Middle frontal gyrus (tissue), 1 donor: Measurements from ENCODE around the gene PSD2.

Source experiments
- DNase-seq: peaks from one replicate; pipeline ENCODE4 v3.0.0-alpha.2; 2015; ENCODE audit warnings: low spot score; ENCODE audit errors: extremely low spot score

Gene PSD2

GRCh38 chr5:139810341-139811273 lies 15.0 kb downstream of the PSD2 start:
- no peak for DNase-seq

- DNase-seq: no peak
Measured at GRCh38 chr5:139811274-139811607, 15.6 kb downstream of the PSD2 start.

GRCh38 chr5:139812323-139812722 lies 16.7 kb downstream of the PSD2 start:
- DNase-seq: no peak

- no peak for DNase-seq
Measured at GRCh38 chr5:139812836-139813805, 17.5 kb downstream of the PSD2 start.

DNA sequence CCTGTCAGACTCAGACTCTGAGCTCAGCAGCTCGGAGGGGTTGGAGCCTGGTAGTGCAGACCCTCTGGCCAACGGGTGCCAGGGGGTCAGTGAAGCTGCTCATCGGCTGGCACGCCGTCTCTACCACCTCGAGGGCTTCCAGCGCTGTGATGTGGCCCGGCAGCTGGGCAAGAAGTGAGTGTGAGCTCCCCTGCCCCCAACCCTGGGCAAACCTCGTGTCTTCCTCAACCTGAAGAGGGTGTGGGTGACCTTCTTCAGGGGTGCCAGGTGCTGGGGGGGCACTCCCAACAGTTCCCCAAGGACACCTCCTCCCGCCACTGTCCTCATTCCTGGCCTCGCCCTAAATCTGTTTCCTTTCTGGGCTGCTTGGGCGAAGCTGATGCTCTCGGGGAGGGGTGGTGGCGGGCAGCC lies 18.6 kb downstream of the PSD2 start:
- DNase-seq: no peak

DNA sequence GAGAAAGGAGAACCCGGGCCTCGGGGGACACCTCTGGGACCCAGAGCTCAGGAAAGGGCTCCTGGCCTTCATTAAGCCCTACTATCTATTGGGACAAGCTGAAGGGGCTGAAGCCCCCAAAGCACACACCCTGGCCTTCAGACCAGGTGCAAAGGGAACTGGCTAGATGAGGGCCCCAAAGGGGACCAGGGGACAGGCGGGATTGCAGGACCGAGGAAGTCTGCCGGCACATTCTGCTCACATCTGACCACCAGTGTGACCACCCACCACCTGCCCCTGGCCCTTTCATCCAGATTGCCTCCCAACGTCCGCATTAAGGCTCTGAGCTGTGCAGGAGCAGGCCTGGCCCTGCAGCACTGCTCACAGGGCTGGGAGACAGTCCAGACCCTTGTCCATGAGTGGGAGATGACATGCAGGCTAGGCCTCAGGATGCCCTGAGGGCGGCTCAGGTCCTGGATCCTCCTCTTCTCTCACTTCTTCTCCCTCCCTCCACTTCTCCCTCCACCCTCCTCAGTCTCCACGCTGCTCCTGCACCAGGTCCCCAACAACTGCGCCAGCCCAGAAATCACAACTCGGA lies 19.2 kb downstream of the PSD2 start:
- DNase-seq: no peak

- no peak for DNase-seq
Measured at GRCh38 chr5:139816566-139816965, 21.0 kb downstream of the PSD2 start.

DNA sequence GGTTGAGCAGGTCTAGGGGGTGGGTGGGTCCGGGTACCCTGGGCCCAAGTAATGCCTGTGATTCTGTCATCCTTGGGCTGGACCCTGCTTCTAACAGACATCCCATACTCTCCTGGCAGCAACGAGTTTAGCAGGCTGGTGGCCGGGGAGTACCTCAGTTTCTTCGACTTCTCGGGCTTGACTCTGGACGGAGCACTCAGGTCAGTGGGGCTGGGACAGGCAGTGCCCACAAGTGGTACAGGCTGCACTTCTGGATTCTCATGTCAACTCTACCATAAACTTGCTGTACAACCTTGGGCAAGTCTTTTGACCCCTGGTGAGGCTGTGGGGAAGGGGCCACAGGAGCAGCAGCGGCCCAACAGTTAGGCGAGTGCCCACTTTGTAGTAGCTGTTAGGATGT lies 21.8 kb downstream of the PSD2 start:
- no peak for DNase-seq

GRCh38 chr5:139817970-139818369 lies 22.4 kb downstream of the PSD2 start:
- DNase-seq: no peak

GRCh38 chr5:139820130-139820529 lies 24.5 kb downstream of the PSD2 start:
- DNase-seq: no peak

DNA sequence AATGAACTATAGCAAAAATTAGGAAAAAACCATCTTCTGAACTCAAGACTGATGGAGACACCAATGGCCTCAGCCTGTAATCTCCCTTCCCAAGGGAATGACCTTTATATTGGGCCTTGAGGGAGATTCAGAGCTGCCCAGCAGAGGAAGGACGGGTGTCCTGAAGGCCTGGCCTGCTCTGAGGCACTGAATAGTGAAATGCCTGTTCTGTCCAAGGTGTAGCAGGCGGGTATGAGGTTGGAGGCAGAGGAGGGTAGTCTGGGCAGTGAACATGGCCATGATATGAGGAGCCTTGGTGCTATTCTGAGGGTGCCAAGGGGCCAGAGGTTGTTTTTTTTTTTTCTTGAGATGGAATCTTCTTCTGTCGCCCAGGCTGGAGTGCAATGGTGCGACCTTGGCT lies 25.0 kb downstream of the PSD2 start:
- DNase-seq: no peak

- DNase-seq: no peak
Measured at GRCh38 chr5:139821806-139822552, 26.4 kb downstream of the PSD2 start.

- no peak for DNase-seq
Measured at GRCh38 chr5:139822553-139823425, 27.2 kb downstream of the PSD2 start.

GRCh38 chr5:139823757-139824355 lies 28.2 kb downstream of the PSD2 start:
- no peak for DNase-seq

DNA sequence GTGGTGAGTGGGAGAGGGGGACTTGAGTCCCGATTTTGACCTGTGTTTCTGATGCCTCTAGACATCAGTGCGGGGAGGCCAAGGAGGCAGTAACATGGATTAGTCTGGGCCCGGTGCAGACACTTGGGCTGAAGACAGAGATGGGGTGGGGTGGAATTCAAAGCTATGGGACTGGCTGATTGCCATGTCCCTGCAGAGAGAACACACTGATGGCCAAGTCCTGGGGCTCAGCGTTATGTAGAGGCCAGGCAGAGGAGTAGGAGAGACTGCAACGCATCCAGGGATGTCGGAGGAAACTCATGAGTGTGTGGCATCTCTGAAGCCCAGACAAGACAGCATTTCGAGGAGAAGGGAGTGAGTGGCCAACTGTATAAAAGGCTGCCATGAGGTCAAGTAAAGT lies 30.1 kb downstream of the PSD2 start:
- no peak for DNase-seq

DNA sequence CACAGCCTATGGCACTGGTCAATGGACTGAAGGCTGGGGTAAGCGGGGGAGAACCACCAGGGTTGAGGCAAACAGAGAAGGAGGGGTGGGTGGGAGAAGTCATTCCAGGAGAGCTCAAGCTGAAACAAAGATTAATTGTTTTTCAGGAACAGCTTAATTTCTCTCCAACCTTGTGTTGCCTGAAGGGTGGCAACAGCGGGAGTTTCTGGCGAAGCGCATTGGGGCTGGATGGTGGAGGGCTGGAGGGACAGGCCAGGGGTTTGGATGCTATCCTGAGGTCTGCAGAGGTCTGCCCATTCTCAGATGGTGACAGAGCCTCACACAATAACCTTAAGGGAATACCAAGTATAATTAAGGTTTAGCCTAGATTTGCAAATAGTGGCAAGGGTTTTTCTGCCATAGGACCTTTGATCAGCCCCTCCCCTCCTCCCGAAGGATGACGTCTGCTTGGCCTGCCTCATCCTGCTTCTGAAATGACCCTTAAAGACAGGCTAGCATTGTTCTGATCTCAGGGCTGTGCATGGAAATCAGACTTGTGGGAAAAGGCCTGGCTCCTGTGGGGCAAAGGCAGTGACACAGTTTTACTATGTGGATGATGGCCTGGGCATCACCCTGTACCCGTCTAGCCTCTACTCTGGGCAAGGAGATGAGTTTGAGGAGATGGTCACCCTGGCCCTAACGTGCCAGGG lies 32.7 kb downstream of the PSD2 start:
- DNase-seq: no peak

- DNase-seq: no peak
Measured at GRCh38 chr5:139829471-139829870, 33.9 kb downstream of the PSD2 start.

DNA sequence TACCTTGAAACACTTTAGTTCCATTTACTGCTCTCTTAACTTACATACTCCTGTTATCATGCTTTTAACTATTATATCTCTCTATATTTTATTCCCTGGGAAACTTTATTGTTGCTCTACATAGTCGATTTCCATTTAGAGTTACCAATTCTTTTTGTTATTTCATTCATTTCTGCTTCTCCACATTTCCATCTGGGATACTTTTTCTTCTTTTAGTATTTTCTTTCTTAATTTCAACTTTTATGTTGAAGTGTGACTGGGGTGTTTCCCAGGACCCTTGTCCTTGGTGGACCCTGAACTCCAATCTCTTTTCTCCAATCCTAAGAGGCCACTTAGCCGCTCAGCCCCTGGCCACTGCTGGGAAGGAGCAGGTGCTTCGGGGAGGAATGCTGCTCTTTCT lies 36.0 kb downstream of the PSD2 start:
- DNase-seq: no peak

GRCh38 chr5:139833525-139833924 lies 37.9 kb downstream of the PSD2 start:
- DNase-seq: no peak
